Measurements from ENCODE around the gene KIF26B.

- TF ChIP-seq TOX (CRISPR knock-in tag; IDR thresholded peaks at IDR 0.05; ENCODE audit: borderline replicate concordance), result no peak
- no peak for TF ChIP-seq RARB (CRISPR knock-in tag; IDR thresholded peaks at IDR 0.05)
- no peak for TF ChIP-seq ARNTL (CRISPR knock-in tag; IDR thresholded peaks at IDR 0.05; ENCODE audit: borderline replicate concordance, low read depth)
- TF ChIP-seq ZNF8 (CRISPR knock-in tag; IDR thresholded peaks at IDR 0.05), result no peak
- TF ChIP-seq PATZ1 (CRISPR knock-in tag; IDR thresholded peaks at IDR 0.05; ENCODE audit: borderline replicate concordance), result no peak
- no peak for TF ChIP-seq ZFP3 (CRISPR knock-in tag; IDR thresholded peaks at IDR 0.05)
- no peak for TF ChIP-seq ZFP30 (CRISPR knock-in tag; IDR thresholded peaks at IDR 0.05)
- no peak for TF ChIP-seq BACH2 (CRISPR knock-in tag; IDR thresholded peaks at IDR 0.05; ENCODE audit: borderline replicate concordance)
- no peak for TF ChIP-seq GLIS3 (CRISPR knock-in tag; IDR thresholded peaks at IDR 0.05)
- no peak for TF ChIP-seq TCF4 (CRISPR knock-in tag; IDR thresholded peaks at IDR 0.05; ENCODE audit: borderline replicate concordance)
- TF ChIP-seq CSDC2 (CRISPR knock-in tag; IDR thresholded peaks at IDR 0.05), result no peak
- no peak for TF ChIP-seq ZNF565 (CRISPR knock-in tag; conservative IDR thresholded peaks at IDR 0.05; ENCODE audit: low read depth)
- TF ChIP-seq POU6F1 (CRISPR knock-in tag; IDR thresholded peaks at IDR 0.05; ENCODE audit: borderline replicate concordance, low read depth), result no peak
- TF ChIP-seq ESRRG (CRISPR knock-in tag; IDR thresholded peaks at IDR 0.05), result no peak
Observed at GRCh38 chr1:245118806-245119205, 36.0 kb upstream of the KIF26B start.

Data from SK-N-SH treated with all-trans-retinoic acid at 6 μM for 48 hours (cell line).